ENCODE measurements around the gene USO1.

The USO1 gene

GRCh38 chr4:75696071-75696470, 28.3 kb upstream of the USO1 start:
- H3K9me3 ChIP-seq (ENCODE audit: low read length) = no peaks in the 10 kb centered on the region
- H3K27me3 ChIP-seq (ENCODE audit: control insufficient read depth in 1 of 2, insufficient read depth in 2 of 2, low read length in 2 of 2) = no peaks in the 10 kb centered on the region
- peak overlapping the region in 1 of 2 donors; percentile 8 for H3K4me3 ChIP-seq (ENCODE audit: low read depth in 1 of 2, low read length in 2 of 2)
- peak overlapping the region; percentile 44 for H3K27ac ChIP-seq (ENCODE audit: low read depth, low read length)
- H3K36me3 ChIP-seq (ENCODE audit: insufficient read depth, low read length) = no peaks in the 10 kb centered on the region
- no peak overlapping the region for H3K9ac ChIP-seq (ENCODE audit: low read length)
- H3K4me1 ChIP-seq (ENCODE audit: insufficient read depth, low read length) = peaks cover 18% of the 10 kb centered on the region

- H3K4me3 ChIP-seq (ENCODE audit: low read depth in 1 of 2, low read length in 2 of 2) = peak overlapping the region in 1 of 2 donors; percentile 8
- peaks cover 18% of the 10 kb centered on the region for H3K4me1 ChIP-seq (ENCODE audit: insufficient read depth, low read length)
- no peaks in the 10 kb centered on the region for H3K36me3 ChIP-seq (ENCODE audit: insufficient read depth, low read length)
- no peaks in the 10 kb centered on the region for H3K27me3 ChIP-seq (ENCODE audit: control insufficient read depth in 1 of 2, insufficient read depth in 2 of 2, low read length in 2 of 2)
- H3K27ac ChIP-seq (ENCODE audit: low read depth, low read length) = peak overlapping the region; percentile 44
- no peak overlapping the region for H3K9ac ChIP-seq (ENCODE audit: low read length)
- no peaks in the 10 kb centered on the region for H3K9me3 ChIP-seq (ENCODE audit: low read length)
Measured at GRCh38 chr4:75696581-75696980, 27.8 kb upstream of the USO1 start.

- no peak overlapping the region for H3K9ac ChIP-seq (ENCODE audit: low read length)
- H3K36me3 ChIP-seq (ENCODE audit: insufficient read depth, low read length) = no peaks in the 10 kb centered on the region
- no peak overlapping the region for H3K4me3 ChIP-seq (ENCODE audit: low read depth in 1 of 2, low read length in 2 of 2)
- H3K4me1 ChIP-seq (ENCODE audit: insufficient read depth, low read length) = peaks cover 29% of the 10 kb centered on the region
- H3K9me3 ChIP-seq (ENCODE audit: low read length) = no peaks in the 10 kb centered on the region
- no peaks in the 10 kb centered on the region for H3K27me3 ChIP-seq (ENCODE audit: control insufficient read depth in 1 of 2, insufficient read depth in 2 of 2, low read length in 2 of 2)
- H3K27ac ChIP-seq (ENCODE audit: low read depth, low read length) = no peak overlapping the region
Measured at GRCh38 chr4:75698162-75698962, 26.0 kb upstream of the USO1 start.

- Histone ChIP-seq H3K4me1 (ENCODE audit: insufficient read depth, low read length) (peaks cover 30% of the 10 kb centered on the region), H3K4me3 (ENCODE audit: low read depth in 1 of 2, low read length in 2 of 2) (no peak overlapping the region), H3K9me3 (ENCODE audit: low read length) (no peaks in the 10 kb centered on the region), H3K27me3 (ENCODE audit: control insufficient read depth in 1 of 2, insufficient read depth in 2 of 2, low read length in 2 of 2) (no peaks in the 10 kb centered on the region), H3K9ac (ENCODE audit: low read length) (no peak overlapping the region), H3K36me3 (ENCODE audit: insufficient read depth, low read length) (no peaks in the 10 kb centered on the region), H3K27ac (ENCODE audit: low read depth, low read length) (no peak overlapping the region)
Measured at GRCh38 chr4:75698963-75699228, 25.5 kb upstream of the USO1 start.

GRCh38 chr4:75699299-75699698, 25.1 kb upstream of the USO1 start:
- Histone ChIP-seq H3K9ac (ENCODE audit: low read length) (no peak overlapping the region), H3K9me3 (ENCODE audit: low read length) (no peaks in the 10 kb centered on the region), H3K4me3 (ENCODE audit: low read depth in 1 of 2, low read length in 2 of 2) (no peak overlapping the region), H3K36me3 (ENCODE audit: insufficient read depth, low read length) (no peaks in the 10 kb centered on the region), H3K27me3 (ENCODE audit: control insufficient read depth in 1 of 2, insufficient read depth in 2 of 2, low read length in 2 of 2) (no peaks in the 10 kb centered on the region), H3K27ac (ENCODE audit: low read depth, low read length) (no peak overlapping the region), H3K4me1 (ENCODE audit: insufficient read depth, low read length) (peaks cover 30% of the 10 kb centered on the region)

GRCh38 chr4:75702919-75703411, 21.4 kb upstream of the USO1 start:
- Histone ChIP-seq H3K4me1 (ENCODE audit: insufficient read depth, low read length) (peaks cover 12% of the 10 kb centered on the region), H3K36me3 (ENCODE audit: insufficient read depth, low read length) (no peaks in the 10 kb centered on the region), H3K27ac (ENCODE audit: low read depth, low read length) (no peak overlapping the region), H3K9me3 (ENCODE audit: low read length) (no peaks in the 10 kb centered on the region), H3K27me3 (ENCODE audit: control insufficient read depth in 1 of 2, insufficient read depth in 2 of 2, low read length in 2 of 2) (no peaks in the 10 kb centered on the region), H3K4me3 (ENCODE audit: low read depth in 1 of 2, low read length in 2 of 2) (no peak overlapping the region), H3K9ac (ENCODE audit: low read length) (peak overlapping the region; percentile 13)

GRCh38 chr4:75705198-75705977, 19.0 kb upstream of the USO1 start:
- Histone ChIP-seq H3K9ac (ENCODE audit: low read length) (no peak overlapping the region), H3K4me3 (ENCODE audit: low read depth in 1 of 2, low read length in 2 of 2) (no peak overlapping the region), H3K4me1 (ENCODE audit: insufficient read depth, low read length) (peaks cover 12% of the 10 kb centered on the region), H3K9me3 (ENCODE audit: low read length) (no peaks in the 10 kb centered on the region), H3K36me3 (ENCODE audit: insufficient read depth, low read length) (no peaks in the 10 kb centered on the region), H3K27me3 (ENCODE audit: control insufficient read depth in 1 of 2, insufficient read depth in 2 of 2, low read length in 2 of 2) (no peaks in the 10 kb centered on the region), H3K27ac (ENCODE audit: low read depth, low read length) (no peak overlapping the region)

- Histone ChIP-seq H3K27me3 (ENCODE audit: control insufficient read depth in 1 of 2, insufficient read depth in 2 of 2, low read length in 2 of 2) (no peaks in the 10 kb centered on the region), H3K4me3 (ENCODE audit: low read depth in 1 of 2, low read length in 2 of 2) (no peak overlapping the region), H3K9ac (ENCODE audit: low read length) (no peak overlapping the region), H3K36me3 (ENCODE audit: insufficient read depth, low read length) (no peaks in the 10 kb centered on the region), H3K27ac (ENCODE audit: low read depth, low read length) (no peak overlapping the region), H3K9me3 (ENCODE audit: low read length) (no peaks in the 10 kb centered on the region), H3K4me1 (ENCODE audit: insufficient read depth, low read length) (peaks cover 2% of the 10 kb centered on the region)
Measured at GRCh38 chr4:75708218-75708691, 16.1 kb upstream of the USO1 start.

- Histone ChIP-seq H3K4me3 (ENCODE audit: low read depth in 1 of 2, low read length in 2 of 2) (no peak overlapping the region), H3K27me3 (ENCODE audit: control insufficient read depth in 1 of 2, insufficient read depth in 2 of 2, low read length in 2 of 2) (no peaks in the 10 kb centered on the region), H3K9me3 (ENCODE audit: low read length) (no peaks in the 10 kb centered on the region), H3K9ac (ENCODE audit: low read length) (no peak overlapping the region), H3K4me1 (ENCODE audit: insufficient read depth, low read length) (peaks cover 14% of the 10 kb centered on the region), H3K36me3 (ENCODE audit: insufficient read depth, low read length) (no peaks in the 10 kb centered on the region), H3K27ac (ENCODE audit: low read depth, low read length) (no peak overlapping the region)
Measured at GRCh38 chr4:75710246-75710645, 14.1 kb upstream of the USO1 start.

GRCh38 chr4:75714011-75714410, 10.4 kb upstream of the USO1 start:
- Histone ChIP-seq H3K9ac (ENCODE audit: low read length) (no peak overlapping the region), H3K4me3 (ENCODE audit: low read depth in 1 of 2, low read length in 2 of 2) (no peak overlapping the region), H3K4me1 (ENCODE audit: insufficient read depth, low read length) (peaks cover 18% of the 10 kb centered on the region), H3K9me3 (ENCODE audit: low read length) (no peaks in the 10 kb centered on the region), H3K27me3 (ENCODE audit: control insufficient read depth in 1 of 2, insufficient read depth in 2 of 2, low read length in 2 of 2) (no peaks in the 10 kb centered on the region), H3K27ac (ENCODE audit: low read depth, low read length) (no peak overlapping the region), H3K36me3 (ENCODE audit: insufficient read depth, low read length) (no peaks in the 10 kb centered on the region)

- H3K4me1 ChIP-seq (ENCODE audit: insufficient read depth, low read length) = peaks cover 18% of the 10 kb centered on the region
- H3K9me3 ChIP-seq (ENCODE audit: low read length) = no peaks in the 10 kb centered on the region
- H3K36me3 ChIP-seq (ENCODE audit: insufficient read depth, low read length) = no peaks in the 10 kb centered on the region
- peak overlapping the region; percentile 16 for H3K27ac ChIP-seq (ENCODE audit: low read depth, low read length)
- H3K27me3 ChIP-seq (ENCODE audit: control insufficient read depth in 1 of 2, insufficient read depth in 2 of 2, low read length in 2 of 2) = no peaks in the 10 kb centered on the region
- H3K4me3 ChIP-seq (ENCODE audit: low read depth in 1 of 2, low read length in 2 of 2) = no peak overlapping the region
- H3K9ac ChIP-seq (ENCODE audit: low read length) = no peak overlapping the region
Measured at GRCh38 chr4:75714704-75715103, 9.7 kb upstream of the USO1 start.
